HEK293T (cell line): Measurements from ENCODE around the gene GRIK2.

Source experiments
- CTCF ChIA-PET: fragments of 350-600 bp; formaldehyde crosslinking; extraction: SDS; loops from one replicate; lab custom pipeline; 2021; ENCODE audit warnings: antibody characterized with exemption, inconsistent platforms; lab: Yijun Ruan, JAX
- POLR2A ChIA-PET: fragments of 350-600 bp; formaldehyde crosslinking; extraction: SDS; loops from one replicate; lab custom pipeline; 2020; ENCODE audit warnings: antibody characterized with exemption, inconsistent platforms; lab: Yijun Ruan, JAX
- DNase-seq: peaks from one replicate; pipeline ENCODE4 v3.0.0; 2012; ENCODE audit warnings: mixed read lengths; ENCODE audit errors: extremely low spot score
- ARNT ChIP-seq: fragments of 450-650 bp; IDR thresholded peaks from 2 replicates; pipeline ENCODE4 v1.6.1; 2017; ENCODE audit warnings: mild to moderate bottlenecking
- BHLHE40 ChIP-seq: fragments of 450-650 bp; IDR thresholded peaks from 2 replicates; pipeline ENCODE4 v1.6.1; 2016; ENCODE audit warnings: mild to moderate bottlenecking, moderate library complexity, borderline replicate concordance
- CTBP1 ChIP-seq: fragments of 450-650 bp; IDR thresholded peaks from 2 replicates; pipeline ENCODE4 v1.6.1; 2016; ENCODE audit warnings: borderline replicate concordance
- ELF4 ChIP-seq: fragments of 450-650 bp; IDR thresholded peaks from 2 replicates; pipeline ENCODE4 v1.6.1; 2017; ENCODE audit warnings: antibody characterized with exemption
- FOXA1 ChIP-seq: fragments of 450-650 bp; IDR thresholded peaks from 2 replicates; pipeline ENCODE4 v1.6.1; 2016; ENCODE audit warnings: mild to moderate bottlenecking
- FOXK2 ChIP-seq: fragments of 450-650 bp; IDR thresholded peaks from 2 replicates; pipeline ENCODE4 v1.6.1; 2016; ENCODE audit warnings: mild to moderate bottlenecking
- FOXM1 ChIP-seq: fragments of 450-650 bp; IDR thresholded peaks from 2 replicates; pipeline ENCODE4 v1.6.1; 2017; ENCODE audit warnings: mild to moderate bottlenecking, borderline replicate concordance
- HDGF ChIP-seq: fragments of 450-650 bp; IDR thresholded peaks from 2 replicates; pipeline ENCODE4 v1.6.1; 2017; ENCODE audit warnings: antibody characterized with exemption, borderline replicate concordance
- L3MBTL2 ChIP-seq: fragments of 450-650 bp; conservative IDR thresholded peaks from 2 replicates; pipeline ENCODE4 v1.6.1; 2016; ENCODE audit warnings: mild to moderate bottlenecking
- LEF1 ChIP-seq: fragments of 450-650 bp; IDR thresholded peaks from 2 replicates; pipeline ENCODE4 v1.6.1; 2017; ENCODE audit warnings: mild to moderate bottlenecking, borderline replicate concordance
- NFRKB ChIP-seq: fragments of 450-650 bp; IDR thresholded peaks from 2 replicates; pipeline ENCODE4 v1.6.1; 2016; ENCODE audit warnings: mild to moderate bottlenecking, moderate library complexity
- SP1 ChIP-seq: fragments of 450-650 bp; IDR thresholded peaks from 2 replicates; pipeline ENCODE4 v1.6.1; 2017
- SUZ12 ChIP-seq: fragments of 450-650 bp; IDR thresholded peaks from 2 replicates; pipeline ENCODE4 v1.6.1; 2016; ENCODE audit warnings: mild to moderate bottlenecking
- TARDBP ChIP-seq: fragments of 450-650 bp; IDR thresholded peaks from 2 replicates; pipeline ENCODE4 v1.6.1; 2016
- ZNF384 ChIP-seq: fragments of 450-650 bp; IDR thresholded peaks from 2 replicates; pipeline ENCODE4 v1.6.1; 2016
- TF ChIP-seq, protein P1 (sequence below): fragments of 450-650 bp; IDR thresholded peaks from 2 replicates; pipeline ENCODE4 v1.6.1; 2016

The GRIK2 gene

GRCh38 chr6:101490857-101491256 lies 97.3 kb downstream of the GRIK2 start:
- POLR2A ChIA-PET: no interaction called here
- CTCF ChIA-PET: no interaction called here
- no peak for DNase-seq
- TF ChIP-seq TARDBP (no peak), NFRKB (no peak), L3MBTL2 (no peak)
- TF ChIP-seq, protein P1, sequence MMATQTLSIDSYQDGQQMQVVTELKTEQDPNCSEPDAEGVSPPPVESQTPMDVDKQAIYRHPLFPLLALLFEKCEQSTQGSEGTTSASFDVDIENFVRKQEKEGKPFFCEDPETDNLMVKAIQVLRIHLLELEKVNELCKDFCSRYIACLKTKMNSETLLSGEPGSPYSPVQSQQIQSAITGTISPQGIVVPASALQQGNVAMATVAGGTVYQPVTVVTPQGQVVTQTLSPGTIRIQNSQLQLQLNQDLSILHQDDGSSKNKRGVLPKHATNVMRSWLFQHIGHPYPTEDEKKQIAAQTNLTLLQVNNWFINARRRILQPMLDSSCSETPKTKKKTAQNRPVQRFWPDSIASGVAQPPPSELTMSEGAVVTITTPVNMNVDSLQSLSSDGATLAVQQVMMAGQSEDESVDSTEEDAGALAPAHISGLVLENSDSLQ: no peak

- POLR2A ChIA-PET: no interaction called here
- DNase-seq: no peak
- CTCF ChIA-PET: no interaction called here
- no peak for TF ChIP-seq HDGF
- TF ChIP-seq ELF4: no peak
- TF ChIP-seq FOXA1: no peak
- no peak for TF ChIP-seq SP1
- no peak for TF ChIP-seq ARNT
- no peak for TF ChIP-seq SUZ12
- TF ChIP-seq, protein P1: no peak
- no peak for TF ChIP-seq CTBP1
- no peak for TF ChIP-seq FOXK2
- TF ChIP-seq ZNF384: no peak
- no peak for TF ChIP-seq TARDBP
- TF ChIP-seq FOXM1: no peak
- no peak for TF ChIP-seq BHLHE40
- TF ChIP-seq L3MBTL2: no peak
- TF ChIP-seq NFRKB: no peak
These were observed 109.3 kb downstream of the GRIK2 start for GRCh38 chr6:101502818-101503217.

- TF ChIP-seq SUZ12: no peak
- no peak for TF ChIP-seq FOXA1
- no peak for TF ChIP-seq BHLHE40
- TF ChIP-seq, protein P1: no peak
- TF ChIP-seq LEF1: no peak
- TF ChIP-seq ZNF384: no peak
- TF ChIP-seq CTBP1: no peak
- TF ChIP-seq ELF4: no peak
- no peak for TF ChIP-seq NFRKB
- TF ChIP-seq ARNT: no peak
- TF ChIP-seq FOXM1: no peak
- TF ChIP-seq L3MBTL2: no peak
- TF ChIP-seq FOXK2: no peak
- no peak for TF ChIP-seq TARDBP
- POLR2A ChIA-PET: no interaction called here
- no peak for DNase-seq
- CTCF ChIA-PET: no interaction called here
These were observed 116.0 kb downstream of the GRIK2 start for GRCh38 chr6:101509536-101509935.

DNA sequence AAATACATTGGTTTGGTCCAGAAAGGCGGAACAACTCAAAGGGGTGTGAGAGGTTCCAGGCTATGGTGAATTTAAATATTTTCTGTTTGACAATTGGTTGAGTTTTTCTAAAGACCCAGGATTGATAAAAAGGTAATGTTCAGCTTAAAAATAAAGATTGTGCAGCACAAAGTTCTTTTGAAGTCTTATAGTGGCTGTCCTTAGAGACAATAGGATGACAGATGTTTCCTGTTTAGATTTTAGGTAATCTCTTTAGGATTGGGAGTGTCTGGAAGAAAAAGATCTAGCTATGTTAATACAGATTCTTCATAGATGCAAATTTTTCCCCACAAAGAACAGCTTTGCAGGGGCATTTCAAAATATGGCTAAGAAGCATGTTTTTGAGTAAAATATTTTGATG lies 119.7 kb downstream of the GRIK2 start:
- ChIA-PET CTCF (no interaction called here), POLR2A (no interaction called here)
- DNase-seq: no peak
- TF ChIP-seq NFRKB: no peak
- TF ChIP-seq FOXK2: no peak
- no peak for TF ChIP-seq CTBP1
- TF ChIP-seq BHLHE40: no peak
- TF ChIP-seq L3MBTL2: no peak
- TF ChIP-seq FOXA1: no peak
- TF ChIP-seq ARNT: no peak
- TF ChIP-seq, protein P1: no peak
- TF ChIP-seq LEF1: no peak
- TF ChIP-seq ELF4: no peak
- TF ChIP-seq ZNF384: no peak
- no peak for TF ChIP-seq HDGF

GRCh38 chr6:101516578-101516977 lies 123.1 kb downstream of the GRIK2 start:
- TF ChIP-seq TARDBP: no peak
- no peak for TF ChIP-seq L3MBTL2
- no peak for TF ChIP-seq CTBP1
- no peak for TF ChIP-seq FOXM1
- CTCF ChIA-PET: no interaction called here
- DNase-seq: no peak
- POLR2A ChIA-PET: no interaction called here

DNA sequence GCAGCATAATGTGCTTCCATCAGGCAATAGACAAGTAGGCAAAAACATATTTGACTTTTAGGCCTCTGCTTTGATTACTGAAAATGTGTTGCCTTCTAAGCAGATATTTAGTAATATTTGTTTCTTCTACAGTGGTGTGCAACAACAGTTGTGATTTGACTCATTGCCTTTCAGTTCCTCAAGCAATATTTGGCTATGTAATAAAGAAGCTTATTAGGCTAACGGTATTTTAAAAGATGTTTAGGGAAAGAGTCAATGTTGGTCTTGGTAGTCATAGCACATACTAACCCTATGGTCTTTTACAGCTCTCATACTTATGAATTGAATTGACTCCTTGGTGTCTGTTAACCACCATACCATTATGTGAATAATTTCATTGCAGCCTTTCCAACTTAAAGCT lies 124.1 kb downstream of the GRIK2 start:
- DNase-seq: no peak
- ChIA-PET CTCF (no interaction called here), POLR2A (no interaction called here)
- TF ChIP-seq SP1: no peak
- TF ChIP-seq FOXA1: no peak
- TF ChIP-seq FOXK2: no peak
- TF ChIP-seq, protein P1: no peak
- TF ChIP-seq NFRKB: no peak
- TF ChIP-seq HDGF: no peak
- TF ChIP-seq L3MBTL2: no peak
- no peak for TF ChIP-seq CTBP1
- TF ChIP-seq LEF1: no peak
- no peak for TF ChIP-seq FOXM1
- TF ChIP-seq TARDBP: no peak
- no peak for TF ChIP-seq ZNF384
- TF ChIP-seq ARNT: no peak
- TF ChIP-seq BHLHE40: no peak
- TF ChIP-seq ELF4: no peak
- TF ChIP-seq SUZ12: no peak
